Thyroid gland (tissue), 4 donors: ENCODE results near the gene UBE2V1. TPM values are rescaled to one million over a fixed set of nuclear protein-coding genes. Genes with fewer than 3 reads are reported as not detected.

Experiments
- DNase-seq, 2 donors: peaks; one replicate each; pipeline ENCODE4 v3.0.0-alpha.2; 2019
- H3K27ac ChIP-seq, 3 donors: fragments of 200-600 bp; sonication (generic); 1 replicate in 2 of 3; 2 replicates in 1 of 3; pipeline ENCODE4 v1.5.1; 2016 to 2019; ENCODE audit warnings: mild to moderate bottlenecking in 1 of 3, moderate library complexity in 1 of 3
- H3K27me3 ChIP-seq: fragments of 200-600 bp; sonication (generic); one replicate; pipeline ENCODE4 v1.5.1; 2019
- H3K36me3 ChIP-seq, 2 donors: fragments of 200-600 bp; sonication (generic); one replicate each; pipeline ENCODE4 v1.5.1; 2016 to 2019
- H3K4me1 ChIP-seq, 2 donors: fragments of 200-600 bp; sonication (generic); one replicate each; pipeline ENCODE4 v1.5.1; 2017 to 2019
- H3K4me3 ChIP-seq, 3 donors: fragments of 200-600 bp; sonication (generic); replicated peaks in 1 of 3; 1 replicate in 2 of 3; 2 replicates in 1 of 3; pipeline ENCODE4 v1.5.1; 2016; ENCODE audit warnings: mild to moderate bottlenecking in 1 of 3
- H3K9me3 ChIP-seq: fragments of 200-600 bp; sonication (generic); one replicate; pipeline ENCODE4 v1.5.1; 2017
- CTCF ChIP-seq, 6 experiments: fragments of 200-600 bp in 3 of 6; fragments of 450-650 bp in 3 of 6; sonication (generic) in 3 of 6; IDR thresholded peaks; one replicate each; pipeline ENCODE4 v1.5.1; 2016 to 2019; ENCODE audit warnings: antibody characterized with exemption in 6 of 6, mild to moderate bottlenecking in 2 of 6, inconsistent platforms in 1 of 6, moderate library complexity in 1 of 6
- POLR2A ChIP-seq, 2 donors: fragments of 450-650 bp; IDR thresholded peaks; one replicate each; pipeline ENCODE4 v1.6.1; 2017; ENCODE audit warnings: antibody characterized with exemption in 2 of 2, mild to moderate bottlenecking in 2 of 2, moderate library complexity in 1 of 2
- WGBS, 2 donors: methylation state at CpG; one replicate each; pipeline ENCODE4 v1.1.5; 2017; 5-methylcytosine and 5-hydroxymethylcytosine counted together
- intact Hi-C: fragments of 100-400 bp; cut with DNase I; formaldehyde crosslinking; loops from one replicate; pipeline ENCODE4 v1.15.1; 2023
- total RNA-seq, 4 donors: library from RNA; depleted of rRNA; stranded (reverse); fragments of >200 nt; gene quantifications; one replicate each; pipeline ENCODE4 v1.2.3, GENCODE V29; 2016

UBE2V1 gene
- total RNA-seq, 4 donors from 2014 or later = 77.3 to 110 (median 92.3) TPM

DNA sequence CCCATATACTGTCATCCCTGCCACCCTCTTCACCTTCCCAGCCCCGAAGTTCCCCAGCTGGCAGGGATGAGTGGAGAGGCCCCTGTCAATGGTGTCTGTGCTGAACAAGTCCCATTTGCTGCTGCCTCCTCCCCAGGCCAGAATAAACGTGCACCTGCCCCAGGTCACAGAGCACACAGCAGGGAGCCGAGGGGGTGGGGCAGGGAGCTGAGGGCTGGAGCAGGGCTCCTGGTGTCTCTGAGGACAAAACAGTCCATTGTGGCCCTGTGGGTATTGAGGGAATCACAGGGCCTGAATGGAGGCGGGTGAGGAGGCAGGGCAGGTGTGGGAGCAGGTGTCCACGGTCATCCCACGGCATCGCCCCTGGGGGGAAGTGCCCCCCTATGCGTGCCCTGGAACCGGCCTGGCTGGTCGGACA is 74.4 kb downstream of the UBE2V1 start:
- TF ChIP-seq POLR2A (IDR thresholded peaks at IDR 0.05) = no peak
- no peak for TF ChIP-seq CTCF (IDR thresholded peaks at IDR 0.05)
- intact Hi-C loops = no loop called here
- Histone ChIP-seq H3K27ac (no peak overlapping the region), H3K36me3 (no peaks in the 10 kb centered on the region), H3K4me3 (no peak overlapping the region), H3K9me3 (no peaks in the 10 kb centered on the region), H3K27me3 (no peaks in the 10 kb centered on the region), H3K4me1 (peaks cover 0 to 17% of the 10 kb centered on the region in 2 donors)
- WGBS, 2 donors = 55 to 60% methylated on average over 8 to 9 of the region's 10 CpGs
- DNase-seq = no peak

GRCh38 chr20:50038169-50038568 is 74.8 kb downstream of the UBE2V1 start:
- no peaks in the 10 kb centered on the region for H3K27me3 ChIP-seq
- no peaks in the 10 kb centered on the region for H3K36me3 ChIP-seq
- intact Hi-C loops = no loop called here
- no peaks in the 10 kb centered on the region for H3K9me3 ChIP-seq
- WGBS, 2 donors = 67 to 87% methylated on average over 6 of the region's 6 CpGs
- H3K27ac ChIP-seq = no peak overlapping the region
- DNase-seq = no peak
- H3K4me1 ChIP-seq = peaks cover 0 to 18% of the 10 kb centered on the region in 2 donors
- H3K4me3 ChIP-seq = no peak overlapping the region
- TF ChIP-seq POLR2A (IDR thresholded peaks at IDR 0.05) (no peak), CTCF (IDR thresholded peaks at IDR 0.05) (no peak)

- Histone ChIP-seq H3K9me3 (no peaks in the 10 kb centered on the region), H3K4me3 (no peak overlapping the region), H3K4me1 (peaks cover 0 to 18% of the 10 kb centered on the region in 2 donors), H3K27me3 (no peaks in the 10 kb centered on the region), H3K27ac (no peak overlapping the region), H3K36me3 (no peaks in the 10 kb centered on the region)
- WGBS, 2 donors = 92 to 94% methylated on average over 7 of the region's 7 CpGs
- TF ChIP-seq POLR2A (IDR thresholded peaks at IDR 0.05) = no peak
- TF ChIP-seq CTCF (IDR thresholded peaks at IDR 0.05) = no peak
- no peak for DNase-seq
- intact Hi-C loops = no loop called here
These were observed 75.4 kb downstream of the UBE2V1 start for GRCh38 chr20:50037575-50037974.

DNA sequence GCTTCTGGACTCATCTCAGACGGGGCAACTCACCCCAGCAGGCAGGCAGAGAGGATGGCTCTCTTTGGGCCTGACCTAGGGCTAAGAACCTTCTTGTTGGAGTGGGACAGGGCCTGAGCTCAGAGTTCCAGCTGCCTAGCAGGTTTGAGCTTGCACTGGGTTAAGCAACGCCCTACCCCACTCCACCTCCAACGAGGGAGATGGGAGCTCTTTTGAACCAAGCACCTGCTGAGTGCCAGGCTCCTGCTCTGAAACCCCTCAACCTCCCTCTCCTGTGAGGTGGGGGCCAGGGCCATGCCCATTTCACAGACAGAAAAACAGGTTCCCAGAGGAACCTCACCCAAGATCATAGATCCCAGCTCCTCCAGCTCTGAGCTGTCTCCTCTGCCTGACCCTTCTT is 75.8 kb downstream of the UBE2V1 start:
- Histone ChIP-seq H3K4me1 (peaks cover 0 to 18% of the 10 kb centered on the region in 2 donors), H3K4me3 (no peak overlapping the region), H3K9me3 (no peaks in the 10 kb centered on the region), H3K27me3 (no peaks in the 10 kb centered on the region), H3K36me3 (no peaks in the 10 kb centered on the region), H3K27ac (no peak overlapping the region)
- DNase-seq = no peak
- WGBS, 2 donors = 40 to 55% methylated on average over 1 to 2 of the region's 3 CpGs
- intact Hi-C loops = no loop called here
- TF ChIP-seq POLR2A (IDR thresholded peaks at IDR 0.05) (no peak), CTCF (IDR thresholded peaks at IDR 0.05) (no peak)

- no peak overlapping the region for H3K4me3 ChIP-seq
- no peaks in the 10 kb centered on the region for H3K36me3 ChIP-seq
- H3K27ac ChIP-seq = no peak overlapping the region
- H3K4me1 ChIP-seq = peaks cover 0 to 18% of the 10 kb centered on the region in 2 donors
- intact Hi-C loops = no loop called here
- DNase-seq = no peak
- 95 to 100% methylated on average over 1 to 3 of the region's 3 CpGs for WGBS, 2 donors
- no peak for TF ChIP-seq CTCF (IDR thresholded peaks at IDR 0.05)
- H3K27me3 ChIP-seq = no peaks in the 10 kb centered on the region
- no peaks in the 10 kb centered on the region for H3K9me3 ChIP-seq
These were observed 76.2 kb downstream of the UBE2V1 start for GRCh38 chr20:50036703-50037102.
